Transverse colon (tissue), 4 donors: Measurements from ENCODE around the gene NCF4. TPM values are rescaled to one million over a fixed set of nuclear protein-coding genes. Genes with fewer than 3 reads are reported as not detected.

Experiments
- DNase-seq: peaks from one replicate; pipeline ENCODE4 v3.0.0-alpha.2; 2019
- H3K27ac ChIP-seq, 4 donors: fragments of 200-600 bp; sonication (generic); 2 replicates each; pipeline ENCODE4 v1.5.1; 2016 to 2018; ENCODE audit warnings: inconsistent platforms in 4 of 4
- H3K27me3 ChIP-seq: fragments of 200-600 bp; sonication (generic); 2 replicates; pipeline ENCODE4 v1.5.1; 2017; ENCODE audit warnings: inconsistent platforms
- H3K36me3 ChIP-seq, 4 donors: fragments of 200-600 bp; sonication (generic); 2 replicates each; pipeline ENCODE4 v1.5.1; 2017 to 2019; ENCODE audit warnings: inconsistent platforms in 4 of 4
- H3K4me1 ChIP-seq, 4 donors: fragments of 200-600 bp; sonication (generic); 2 replicates each; pipeline ENCODE4 v1.5.1; 2017 to 2020; ENCODE audit warnings: inconsistent platforms in 4 of 4
- H3K4me3 ChIP-seq, 4 donors: fragments of 200-600 bp; sonication (generic); 1 replicate in 1 of 4; 2 replicates in 3 of 4; pipeline versions ENCODE4 v1.5.1 to v1.6.1; 2017 to 2019; ENCODE audit warnings: inconsistent platforms in 4 of 4
- H3K9me3 ChIP-seq, 2 donors: fragments of 200-600 bp; sonication (generic); 2 replicates each; pipeline ENCODE4 v1.5.1; 2017 to 2019; ENCODE audit warnings: inconsistent platforms in 2 of 2
- CTCF ChIP-seq, 5 experiments: fragments of 200-600 bp in 3 of 5; fragments of 450-650 bp in 2 of 5; sonication (generic) in 3 of 5; IDR thresholded peaks; 1 replicate in 2 of 5; 2 replicates in 3 of 5; pipeline ENCODE4 v1.5.1; 2016 to 2017; ENCODE audit warnings: antibody characterized with exemption in 5 of 5, inconsistent platforms in 3 of 5, mild to moderate bottlenecking in 2 of 5, moderate library complexity in 1 of 5
- EP300 ChIP-seq: sonication (generic); formaldehyde crosslinking; IDR thresholded peaks from one replicate; pipeline ENCODE4 v1.6.1; 2017; ENCODE audit warnings: antibody characterized with exemption, low read depth
- POLR2A ChIP-seq: fragments of 450-650 bp; IDR thresholded peaks from one replicate; pipeline ENCODE4 v1.6.1; 2016; ENCODE audit warnings: antibody characterized with exemption, mild to moderate bottlenecking, moderate library complexity
- POLR2AphosphoS5 ChIP-seq, 3 donors: sonication (generic); formaldehyde crosslinking; IDR thresholded peaks; one replicate each; pipeline ENCODE4 v1.6.1; 2016; ENCODE audit warnings: antibody characterized with exemption in 3 of 3
- WGBS, 2 donors: methylation state at CpG; one replicate each; pipeline ENCODE4 v1.1.5; 2018; ENCODE audit warnings: low coverage in 1 of 2; 5-methylcytosine and 5-hydroxymethylcytosine counted together
- in situ Hi-C, 4 donors: fragments of 200-750 bp; cut with MboI; loops; one replicate each; pipeline versions ENCODE4 v1.15.0 to v1.15.1; 2017; ENCODE audit warnings: low sequenced_read_pairs in 3 of 4, low pct_ligation_motif_present in 1 of 4, low pct_unique_long_range_greater_than_20kb in 1 of 4
- intact Hi-C: fragments of 100-400 bp; cut with DNase I; formaldehyde crosslinking; loops from one replicate; pipeline ENCODE4 v1.15.1; 2023; ENCODE audit warnings: low total_unique reads
- total RNA-seq, 4 donors: library from RNA; depleted of rRNA; stranded (reverse); fragments of >200 nt; gene quantifications; one replicate each; pipeline ENCODE4 v1.1.0, GENCODE V29; 2016

NCF4 gene
- total RNA-seq, 4 donors from 2014 or later: 9.4 to 98.7 (median 23.5) TPM

- peak overlapping the region; percentile 24 to 76 (median 62) for H3K27ac ChIP-seq
- H3K36me3 ChIP-seq: no peaks in the 10 kb centered on the region
- in situ Hi-C loops (loop anchor here in 2 of 4 donors (25.0 kb wide), 2 partner anchors 113 to 337 kb away; partner anchors contain the start of gene EIF3D (in 2 of the 2)), intact Hi-C loops (loop anchor here (5.0 kb wide), 1 partner anchor 103 kb away; no protein-coding TSS in a partner anchor)
- 40 to 77% methylated on average over 1 to 2 of the region's 2 CpGs for WGBS, 2 donors
- no peaks in the 10 kb centered on the region for H3K9me3 ChIP-seq
- TF ChIP-seq POLR2AphosphoS5 (IDR thresholded peaks at IDR 0.05) (no peak), CTCF (IDR thresholded peaks at IDR 0.05) (no peak), EP300 (no peak), POLR2A (no peak)
- H3K4me1 ChIP-seq: peaks cover 0 to 12% (median 6%) of the 10 kb centered on the region in 4 donors
- H3K4me3 ChIP-seq: no peak overlapping the region
- DNase-seq: no peak
- no peaks in the 10 kb centered on the region for H3K27me3 ChIP-seq
These were observed 13.5 kb downstream of the NCF4 start for GRCh38 chr22:36874309-36874696.

GRCh38 chr22:36874736-36875135 lies 13.9 kb downstream of the NCF4 start:
- Histone ChIP-seq H3K27me3 (no peaks in the 10 kb centered on the region), H3K4me1 (peaks cover 0 to 12% (median 6%) of the 10 kb centered on the region in 4 donors), H3K36me3 (no peaks in the 10 kb centered on the region), H3K27ac (peak overlapping the region in 3 of 4 donors; percentile 24 to 76 (median 71)), H3K9me3 (no peaks in the 10 kb centered on the region), H3K4me3 (no peak overlapping the region)
- DNase-seq: no peak
- TF ChIP-seq POLR2AphosphoS5 (IDR thresholded peaks at IDR 0.05) (no peak), EP300 (no peak), POLR2A (no peak), CTCF (IDR thresholded peaks at IDR 0.05) (no peak)
- intact Hi-C loops: loop anchor here (5.0 kb wide), 1 partner anchor 103 kb away; no protein-coding TSS in a partner anchor
- 93 to 100% methylated on average over 3 to 9 of the region's 9 CpGs for WGBS, 2 donors
- in situ Hi-C loops: loop anchor here in 2 of 4 donors (25.0 kb wide), 2 partner anchors 113 to 337 kb away; partner anchors contain the start of gene EIF3D (in 2 of the 2)

GRCh38 chr22:36875741-36876140 lies 14.9 kb downstream of the NCF4 start:
- in situ Hi-C loops (no loop called here), intact Hi-C loops (no loop called here)
- H3K27ac ChIP-seq: no peak overlapping the region
- peaks cover 0 to 12% (median 6%) of the 10 kb centered on the region in 4 donors for H3K4me1 ChIP-seq
- no peaks in the 10 kb centered on the region for H3K36me3 ChIP-seq
- TF ChIP-seq POLR2AphosphoS5 (IDR thresholded peaks at IDR 0.05) (no peak), CTCF (IDR thresholded peaks at IDR 0.05) (no peak), EP300 (no peak), POLR2A (no peak)
- no peaks in the 10 kb centered on the region for H3K9me3 ChIP-seq
- WGBS, 2 donors: 87% methylated on average over 4 of the region's 6 CpGs; no CpG with 5 or more reads in 1 of the 2 donors
- DNase-seq: no peak
- H3K4me3 ChIP-seq: no peak overlapping the region
- H3K27me3 ChIP-seq: no peaks in the 10 kb centered on the region

GRCh38 chr22:36879775-36880174 lies 19.0 kb downstream of the NCF4 start:
- no peak overlapping the region for H3K27ac ChIP-seq
- no peaks in the 10 kb centered on the region for H3K36me3 ChIP-seq
- TF ChIP-seq EP300: no peak
- no peak for TF ChIP-seq POLR2A
- TF ChIP-seq POLR2AphosphoS5 (IDR thresholded peaks at IDR 0.05): no peak
- no peak for TF ChIP-seq CTCF (IDR thresholded peaks at IDR 0.05)
- H3K4me1 ChIP-seq: no peaks in the 10 kb centered on the region
- no peak for DNase-seq
- no peak overlapping the region for H3K4me3 ChIP-seq
- peaks cover 5 to 10% of the 10 kb centered on the region in 2 donors for H3K9me3 ChIP-seq
- 67 to 80% methylated on average over 1 to 7 of the region's 7 CpGs for WGBS, 2 donors
- no peaks in the 10 kb centered on the region for H3K27me3 ChIP-seq
- in situ Hi-C loops: no loop called here
- intact Hi-C loops: no loop called here
